Measurements from ENCODE around the gene STK10. TPM values are rescaled to one million over a fixed set of nuclear protein-coding genes. Genes with fewer than 3 reads are reported as not detected.

The STK10 gene
- total RNA-seq, 1 donor from 2014 or later: 72.5 TPM

- DNase-seq (no peak), ATAC-seq (no peak)
- H3K27me3 ChIP-seq (ENCODE audit: low read depth): no peaks in the 10 kb centered on the region
Observed at GRCh38 chr5:172095368-172096206, 92.4 kb downstream of the STK10 start.

GRCh38 chr5:172093965-172094364 lies 94.1 kb downstream of the STK10 start:
- no peaks in the 10 kb centered on the region for H3K4me1 ChIP-seq
- no peaks in the 10 kb centered on the region for H3K27me3 ChIP-seq (ENCODE audit: low read depth)
- intact Hi-C loops (cut with DNase I): no loop called here
- DNase-seq: no peak
- TF ChIP-seq CTCF (IDR thresholded peaks at IDR 0.05): no peak
- no peak overlapping the region for H3K4me3 ChIP-seq
- H3K27ac ChIP-seq: no peak overlapping the region
- H3K9me3 ChIP-seq: no peaks in the 10 kb centered on the region
- peak; percentile 14 to 30 for ATAC-seq
- peaks cover 77% of the 10 kb centered on the region for H3K36me3 ChIP-seq

More at GRCh38 chr5:172095368-172096206, 92.4 kb downstream of the STK10 start:
- Histone ChIP-seq H3K4me3 (no peak overlapping the region), H3K9me3 (no peaks in the 10 kb centered on the region), H3K4me1 (no peaks in the 10 kb centered on the region), H3K27ac (no peak overlapping the region), H3K36me3 (peaks cover 72% of the 10 kb centered on the region)
- no peak for TF ChIP-seq CTCF (IDR thresholded peaks at IDR 0.05)
- intact Hi-C loops (cut with DNase I): no loop called here

GRCh38 chr5:172093559-172093958 lies 94.5 kb downstream of the STK10 start:
- no peak for DNase-seq
- no peaks in the 10 kb centered on the region for H3K9me3 ChIP-seq
- no peak overlapping the region for H3K4me3 ChIP-seq
- H3K4me1 ChIP-seq: no peaks in the 10 kb centered on the region
- peaks cover 77% of the 10 kb centered on the region for H3K36me3 ChIP-seq
- TF ChIP-seq CTCF (IDR thresholded peaks at IDR 0.05): no peak
- H3K27me3 ChIP-seq (ENCODE audit: low read depth): no peaks in the 10 kb centered on the region
- no peak for ATAC-seq
- no peak overlapping the region for H3K27ac ChIP-seq
- intact Hi-C loops (cut with DNase I): no loop called here

GRCh38 chr5:172091956-172092732 lies 95.9 kb downstream of the STK10 start:
- intact Hi-C loops (cut with DNase I): no loop called here
- Histone ChIP-seq H3K4me3 (no peak overlapping the region), H3K27ac (no peak overlapping the region), H3K27me3 (ENCODE audit: low read depth) (no peaks in the 10 kb centered on the region), H3K9me3 (no peaks in the 10 kb centered on the region), H3K36me3 (peaks cover 72% of the 10 kb centered on the region), H3K4me1 (no peaks in the 10 kb centered on the region)
- ATAC-seq (no peak), DNase-seq (no peak)
- TF ChIP-seq CTCF (IDR thresholded peaks at IDR 0.05): no peak

GRCh38 chr5:172090976-172091547 lies 97.0 kb downstream of the STK10 start:
- DNase-seq (no peak), ATAC-seq (no peak)
- H3K9me3 ChIP-seq: no peaks in the 10 kb centered on the region
- H3K27ac ChIP-seq: no peak overlapping the region
- no peaks in the 10 kb centered on the region for H3K27me3 ChIP-seq (ENCODE audit: low read depth)
- H3K4me1 ChIP-seq: no peaks in the 10 kb centered on the region
- intact Hi-C loops (cut with DNase I): no loop called here
- peaks cover 63% of the 10 kb centered on the region for H3K36me3 ChIP-seq
- no peak for TF ChIP-seq CTCF (IDR thresholded peaks at IDR 0.05)
- H3K4me3 ChIP-seq: no peak overlapping the region

Data from lower lobe of right lung (tissue), 2 donors.